ENCODE results near the gene KIAA1958. TPM values are rescaled to one million over a fixed set of nuclear protein-coding genes. Genes with fewer than 3 reads are reported as not detected.
"Not testable (repeated sequence)": the region's sequence is repeated elsewhere in the genome, so short reads cannot be mapped to it uniquely, and the experiment has no call there.

Gene KIAA1958
- total RNA-seq, 2 experiments from 2014 or later: 6.7 to 7.6 TPM

- intact Hi-C loops (cut with micrococcal nuclease): no loop called here
- Mint-ChIP-seq H3K4me3 (no peak overlapping the region), H3K4me1 (ENCODE audit: low read depth) (peaks cover 2% of the 10 kb centered on the region), H3K36me3 (ENCODE audit: low read depth) (peaks cover 3% of the 10 kb centered on the region), H3K27me3 (ENCODE audit: low read depth) (no peaks in the 10 kb centered on the region), H3K27ac (no peak overlapping the region), H3K9me3 (no peaks in the 10 kb centered on the region)
- CTCF ChIA-PET: interaction anchor here (0.6 kb wide), 1 partner anchor 224 kb away, joined by 3 read pairs; no protein-coding TSS in a partner anchor
- DNase-seq: no peak
Observed at GRCh38 chr9:112569186-112569585, 82.6 kb downstream of the KIAA1958 start.

GRCh38 chr9:112570671-112571167, 84.1 kb downstream of the KIAA1958 start:
- Mint-ChIP-seq H3K36me3 (ENCODE audit: low read depth) (peaks cover 17% of the 10 kb centered on the region), H3K4me1 (ENCODE audit: low read depth) (peaks cover 2% of the 10 kb centered on the region), H3K9me3 (no peaks in the 10 kb centered on the region), H3K27ac (no peak overlapping the region), H3K4me3 (no peak overlapping the region), H3K27me3 (ENCODE audit: low read depth) (no peaks in the 10 kb centered on the region)
- intact Hi-C loops (cut with micrococcal nuclease): no loop called here
- CTCF ChIA-PET: no interaction called here
- no peak for DNase-seq

GRCh38 chr9:112571624-112572355, 85.2 kb downstream of the KIAA1958 start:
- H3K27me3 Mint-ChIP-seq (ENCODE audit: low read depth): no peaks in the 10 kb centered on the region
- no peak overlapping the region for H3K4me3 Mint-ChIP-seq
- DNase-seq: no peak
- H3K27ac Mint-ChIP-seq: no peak overlapping the region
- H3K9me3 Mint-ChIP-seq: no peaks in the 10 kb centered on the region
- intact Hi-C loops (cut with micrococcal nuclease): no loop called here
- CTCF ChIA-PET: no interaction called here
- H3K36me3 Mint-ChIP-seq (ENCODE audit: low read depth): peaks cover 18% of the 10 kb centered on the region
- H3K4me1 Mint-ChIP-seq (ENCODE audit: low read depth): peaks cover 2% of the 10 kb centered on the region

- Mint-ChIP-seq H3K36me3 (ENCODE audit: low read depth) (peaks cover 18% of the 10 kb centered on the region), H3K4me1 (ENCODE audit: low read depth) (peaks cover 2% of the 10 kb centered on the region), H3K27me3 (ENCODE audit: low read depth) (no peaks in the 10 kb centered on the region), H3K9me3 (no peaks in the 10 kb centered on the region), H3K27ac (no peak overlapping the region), H3K4me3 (no peak overlapping the region)
- intact Hi-C loops (cut with micrococcal nuclease): no loop called here
- DNase-seq: no peak
- CTCF ChIA-PET: no interaction called here
Observed at GRCh38 chr9:112572416-112572815, 85.8 kb downstream of the KIAA1958 start.

GRCh38 chr9:112574008-112574407, 87.4 kb downstream of the KIAA1958 start:
- H3K36me3 Mint-ChIP-seq (ENCODE audit: low read depth): peaks cover 18% of the 10 kb centered on the region
- DNase-seq: no peak
- H3K27me3 Mint-ChIP-seq (ENCODE audit: low read depth): no peaks in the 10 kb centered on the region
- peaks cover under 1% of the 10 kb centered on the region for H3K4me1 Mint-ChIP-seq (ENCODE audit: low read depth)
- H3K4me3 Mint-ChIP-seq: no peak overlapping the region
- H3K9me3 Mint-ChIP-seq: no peaks in the 10 kb centered on the region
- CTCF ChIA-PET: no interaction called here
- no peak overlapping the region for H3K27ac Mint-ChIP-seq
- intact Hi-C loops (cut with micrococcal nuclease): no loop called here

- CTCF ChIA-PET: interaction anchor here (0.5 kb wide), 1 partner anchor 27 kb away, joined by 3 read pairs; no protein-coding TSS in a partner anchor
- Mint-ChIP-seq H3K4me1 (ENCODE audit: low read depth) (no peaks in the 10 kb centered on the region), H3K27me3 (ENCODE audit: low read depth) (no peaks in the 10 kb centered on the region), H3K9me3 (no peaks in the 10 kb centered on the region), H3K27ac (no peak overlapping the region), H3K36me3 (ENCODE audit: low read depth) (peaks cover 18% of the 10 kb centered on the region), H3K4me3 (no peak overlapping the region)
- intact Hi-C loops (cut with micrococcal nuclease): no loop called here
- no peak for DNase-seq
Observed at GRCh38 chr9:112575107-112575506, 88.5 kb downstream of the KIAA1958 start.

GRCh38 chr9:112581469-112582176, 95.0 kb downstream of the KIAA1958 start:
- H3K27ac Mint-ChIP-seq: no peak overlapping the region
- no peaks in the 10 kb centered on the region for H3K4me1 Mint-ChIP-seq (ENCODE audit: low read depth)
- H3K27me3 Mint-ChIP-seq (ENCODE audit: low read depth): no peaks in the 10 kb centered on the region
- H3K36me3 Mint-ChIP-seq (ENCODE audit: low read depth): no peaks in the 10 kb centered on the region
- CTCF ChIA-PET: no interaction called here
- no peak for DNase-seq
- H3K4me3 Mint-ChIP-seq: no peak overlapping the region
- H3K9me3 Mint-ChIP-seq: no peaks in the 10 kb centered on the region
- intact Hi-C loops (cut with micrococcal nuclease): no loop called here

- H3K4me3 Mint-ChIP-seq: no peak overlapping the region
- no peak for DNase-seq
- H3K4me1 Mint-ChIP-seq (ENCODE audit: low read depth): no peaks in the 10 kb centered on the region
- H3K27me3 Mint-ChIP-seq (ENCODE audit: low read depth): no peaks in the 10 kb centered on the region
- no peaks in the 10 kb centered on the region for H3K36me3 Mint-ChIP-seq (ENCODE audit: low read depth)
- no peak overlapping the region for H3K27ac Mint-ChIP-seq
- intact Hi-C loops (cut with micrococcal nuclease): no loop called here
- H3K9me3 Mint-ChIP-seq: no peaks in the 10 kb centered on the region
- CTCF ChIA-PET: no interaction called here
Observed at GRCh38 chr9:112582371-112583262, 96.0 kb downstream of the KIAA1958 start.

- Mint-ChIP-seq H3K4me3 (no peak overlapping the region), H3K27ac (no peak overlapping the region), H3K27me3 (ENCODE audit: low read depth) (no peaks in the 10 kb centered on the region), H3K9me3 (no peaks in the 10 kb centered on the region), H3K4me1 (ENCODE audit: low read depth) (no peaks in the 10 kb centered on the region), H3K36me3 (ENCODE audit: low read depth) (peaks cover 1% of the 10 kb centered on the region)
- CTCF ChIA-PET: no interaction called here
- no peak for DNase-seq
- intact Hi-C loops (cut with micrococcal nuclease): no loop called here
Observed at GRCh38 chr9:112586599-112587155, 100.0 kb downstream of the KIAA1958 start.

GRCh38 chr9:112591875-112592274, 105.2 kb downstream of the KIAA1958 start:
- H3K4me1 Mint-ChIP-seq (ENCODE audit: low read depth); H3K4me3 Mint-ChIP-seq; H3K27ac Mint-ChIP-seq; DNase-seq; CTCF ChIA-PET; H3K36me3 Mint-ChIP-seq (ENCODE audit: low read depth); H3K9me3 Mint-ChIP-seq; H3K27me3 Mint-ChIP-seq (ENCODE audit: low read depth): not testable (repeated sequence)
- intact Hi-C loops (cut with micrococcal nuclease): loop anchor here (10.0 kb wide), 1 partner anchor 203 kb away; no protein-coding TSS in a partner anchor

GRCh38 chr9:112599732-112600131, 113.1 kb downstream of the KIAA1958 start:
- Mint-ChIP-seq H3K4me1 (ENCODE audit: low read depth) (peaks cover 2% of the 10 kb centered on the region), H3K9me3 (no peaks in the 10 kb centered on the region), H3K27ac (no peak overlapping the region), H3K27me3 (ENCODE audit: low read depth) (no peaks in the 10 kb centered on the region), H3K4me3 (no peak overlapping the region), H3K36me3 (ENCODE audit: low read depth) (no peaks in the 10 kb centered on the region)
- CTCF ChIA-PET: no interaction called here
- intact Hi-C loops (cut with micrococcal nuclease): loop anchor here (10.0 kb wide), 1 partner anchor 195 kb away; no protein-coding TSS in a partner anchor
- no peak for DNase-seq

GRCh38 chr9:112601636-112602035, 115.0 kb downstream of the KIAA1958 start:
- H3K36me3 Mint-ChIP-seq (ENCODE audit: low read depth): no peaks in the 10 kb centered on the region
- H3K4me3 Mint-ChIP-seq: no peak overlapping the region
- intact Hi-C loops (cut with micrococcal nuclease): no loop called here
- H3K4me1 Mint-ChIP-seq (ENCODE audit: low read depth): peaks cover 16% of the 10 kb centered on the region
- no peaks in the 10 kb centered on the region for H3K9me3 Mint-ChIP-seq
- CTCF ChIA-PET: interaction anchor here (0.6 kb wide), 1 partner anchor 152 kb away, joined by 4 read pairs; no protein-coding TSS in a partner anchor
- H3K27ac Mint-ChIP-seq: no peak overlapping the region
- DNase-seq: no peak
- no peaks in the 10 kb centered on the region for H3K27me3 Mint-ChIP-seq (ENCODE audit: low read depth)

Data from activated naive CD4-positive, alpha-beta T cell treated with anti-CD3 and anti-CD28 coated beads for 36 hours (primary cell).